Psoas muscle (tissue), 8 donors: ENCODE results near the gene ZNF532. TPM values are rescaled to one million over a fixed set of nuclear protein-coding genes. Genes with fewer than 3 reads are reported as not detected.
A peak's percentile ranks its signal among the peaks of the same experiment; 100 is the strongest.

Experiments used
- ATAC-seq, 4 donors: fragments of 200-7000 bp; cut with Tn5 transposase; one replicate each; pipeline ENCODE4 v1.9.1; 2020; ENCODE audit warnings: moderate library complexity in 3 of 4, mild to moderate bottlenecking in 2 of 4
- DNase-seq, 2 donors: peaks; one replicate each; pipeline ENCODE4 v3.0.0-alpha.2; 2020
- H3K27ac ChIP-seq: fragments of 200-600 bp; one replicate; pipeline ENCODE4 v1.8.0; 2022
- H3K27me3 ChIP-seq, 3 donors: fragments of 200-600 bp in 1 of 3; one replicate each; pipeline versions ENCODE4 v1.6.1 to v1.8.0; 2013 to 2022; ENCODE audit warnings: low read length in 2 of 3, mild to moderate bottlenecking in 2 of 3, moderate library complexity in 1 of 3; ENCODE audit not compliant: insufficient read depth in 3 of 3
- H3K36me3 ChIP-seq, 2 donors: fragments of 200-600 bp in 1 of 2; one replicate each; pipeline versions ENCODE4 v1.6.1 to v1.8.0; 2013 to 2022; ENCODE audit warnings: low read depth in 1 of 2, mild to moderate bottlenecking in 1 of 2, moderate library complexity in 1 of 2; ENCODE audit not compliant: insufficient read depth in 1 of 2
- H3K4me1 ChIP-seq: fragments of 200-600 bp; one replicate; pipeline ENCODE4 v1.8.0; 2022
- H3K4me3 ChIP-seq: fragments of 200-600 bp; one replicate; pipeline ENCODE4 v1.8.0; 2022; ENCODE audit warnings: mild to moderate bottlenecking
- H3K9me3 ChIP-seq: fragments of 200-600 bp; one replicate; pipeline ENCODE4 v1.8.0; 2022
- CTCF ChIP-seq: fragments of 200-600 bp; IDR thresholded peaks from one replicate; pipeline ENCODE4 v1.8.0; 2022; ENCODE audit warnings: antibody characterized with exemption
- WGBS, 3 donors: extraction: QIAGEN DNeasy Blood & Tissue Kit; methylation state at CpG; one replicate each; pipeline versions ENCODE4 v1.1.6 to v1.1.7; 2013; 5-methylcytosine and 5-hydroxymethylcytosine counted together
- intact Hi-C, 2 donors: fragments of 100-400 bp; cut with DNase I; formaldehyde crosslinking; loops; one replicate each; pipeline versions ENCODE4 v1.11.0 to v1.14.2; 2022
- polyA plus RNA-seq, 3 donors: library from polyadenylated mRNA; stranded (reverse); fragments of 200-250 nt; gene quantifications; one replicate each; pipeline ENCODE4 v1.2.3, GENCODE V29; 2013
- total RNA-seq, 4 donors: library from RNA; stranded (reverse); fragmentation: NEBNext Ultra II Directional in 2 of 4; extraction: Animal tissue kit (Norgen Biotek cat#: 25700) in 2 of 4; gene quantifications; one replicate each; pipeline versions ENCODE4 v1.2.1 to v1.2.4, GENCODE V29; 2021 to 2023
- donor health status: healthy with polysubstance abuse.
- donor health status: DM: no; HTN: no; CAD: no; lungs with moderate emphysema.
- donor health status: Bipolar disorder and iron deficiency.
- donor health status: healthy.
- donor health status: DM: yes; HTN: yes; CAD: no.
- donor health status: DM: no; HTN: no; CAD: no.
- donor health status: DM: no; HTN: no; CAD: no.
- donor health status: DM: yes; HTN: yes; CAD: no.

Gene ZNF532
- total and polyA plus RNA-seq, 7 donors: 13.6 to 105 (median 68.8) TPM

- H3K27ac ChIP-seq: peak overlapping the region; percentile 90
- no peaks in the 10 kb centered on the region for H3K27me3 ChIP-seq
- no peak overlapping the region for H3K4me3 ChIP-seq
- H3K9me3 ChIP-seq: no peaks in the 10 kb centered on the region
- no peak for DNase-seq
- intact Hi-C loops: no loop called here
- H3K4me1 ChIP-seq: peaks cover 58% of the 10 kb centered on the region
- no peak for ATAC-seq
- H3K36me3 ChIP-seq: no peaks in the 10 kb centered on the region
- TF ChIP-seq CTCF: no peak
- 50 to 58% (median 56%) methylated on average over 5 of the region's 5 CpGs for WGBS, 3 donors
These were observed 131.0 kb downstream of the ZNF532 start for GRCh38 chr18:58995663-58996062.

- ATAC-seq (no peak), DNase-seq (no peak)
- 32 to 44% (median 34%) methylated on average over 12 of the region's 12 CpGs for WGBS, 3 donors
- no peaks in the 10 kb centered on the region for H3K9me3 ChIP-seq
- peak overlapping the region; percentile 90 for H3K27ac ChIP-seq
- H3K4me1 ChIP-seq: peaks cover 53% of the 10 kb centered on the region
- intact Hi-C loops: no loop called here
- H3K27me3 ChIP-seq: no peaks in the 10 kb centered on the region
- H3K4me3 ChIP-seq: no peak overlapping the region
- no peaks in the 10 kb centered on the region for H3K36me3 ChIP-seq
- no peak for TF ChIP-seq CTCF
These were observed 131.5 kb downstream of the ZNF532 start for GRCh38 chr18:58996131-58996641.

GRCh38 chr18:58996696-58997095 lies 132.0 kb downstream of the ZNF532 start:
- no peaks in the 10 kb centered on the region for H3K36me3 ChIP-seq
- DNase-seq (no peak), ATAC-seq (no peak)
- WGBS, 3 donors: 57 to 73% (median 60%) methylated on average over 7 of the region's 7 CpGs
- no peaks in the 10 kb centered on the region for H3K27me3 ChIP-seq
- intact Hi-C loops: no loop called here
- no peaks in the 10 kb centered on the region for H3K9me3 ChIP-seq
- no peak for TF ChIP-seq CTCF
- H3K4me3 ChIP-seq: no peak overlapping the region
- peaks cover 48% of the 10 kb centered on the region for H3K4me1 ChIP-seq
- peak overlapping the region; percentile 90 for H3K27ac ChIP-seq

- TF ChIP-seq CTCF: no peak
- Histone ChIP-seq H3K4me3 (peak overlapping the region; percentile 13), H3K27ac (peak overlapping the region; percentile 90), H3K36me3 (no peaks in the 10 kb centered on the region), H3K27me3 (no peaks in the 10 kb centered on the region), H3K9me3 (no peaks in the 10 kb centered on the region), H3K4me1 (peaks cover 37% of the 10 kb centered on the region)
- intact Hi-C loops: no loop called here
- WGBS, 3 donors: 14 to 17% (median 14%) methylated on average over 4 of the region's 4 CpGs
- peak; percentile 44 to 67 (median 58) for ATAC-seq
- DNase-seq: no peak
These were observed 133.2 kb downstream of the ZNF532 start for GRCh38 chr18:58997811-58998337.
